ENCODE results near the gene PPM1H. TPM values are rescaled to one million over a fixed set of nuclear protein-coding genes. Genes with fewer than 3 reads are reported as not detected.

PPM1H gene
- total RNA-seq, 4 donors from 2014 or later = 0.09 to 7.6 (median 0.76) TPM; not detected in 1

GRCh38 chr12:62899568-62900390, 35.2 kb downstream of the PPM1H start:
- Histone ChIP-seq H3K36me3 (no peaks in the 10 kb centered on the region), H3K4me1 (no peaks in the 10 kb centered on the region), H3K27ac (no peak overlapping the region), H3K4me3 (no peak overlapping the region), H3K9me3 (no peaks in the 10 kb centered on the region), H3K27me3 (no peaks in the 10 kb centered on the region)
- no peak for DNase-seq
- intact Hi-C loops (cut with DNase I) = no loop called here
- TF ChIP-seq POLR2A (IDR thresholded peaks at IDR 0.05) (no peak), CTCF (IDR thresholded peaks at IDR 0.05) (no peak)
- 44 to 47% methylated on average over 6 to 7 of the region's 7 CpGs for WGBS, 2 donors

GRCh38 chr12:62898526-62898925, 36.4 kb downstream of the PPM1H start:
- Histone ChIP-seq H3K36me3 (no peaks in the 10 kb centered on the region), H3K9me3 (no peaks in the 10 kb centered on the region), H3K27me3 (no peaks in the 10 kb centered on the region), H3K4me1 (no peaks in the 10 kb centered on the region), H3K27ac (no peak overlapping the region), H3K4me3 (no peak overlapping the region)
- intact Hi-C loops (cut with DNase I) = no loop called here
- WGBS, 2 donors = 55 to 58% methylated on average over 2 of the region's 2 CpGs
- TF ChIP-seq CTCF (IDR thresholded peaks at IDR 0.05) (no peak), POLR2A (IDR thresholded peaks at IDR 0.05) (no peak)
- DNase-seq = no peak

GRCh38 chr12:62895351-62895877, 39.5 kb downstream of the PPM1H start:
- DNase-seq = no peak
- no peaks in the 10 kb centered on the region for H3K9me3 ChIP-seq
- intact Hi-C loops (cut with DNase I) = no loop called here

GRCh38 chr12:62893276-62893675, 41.7 kb downstream of the PPM1H start:
- H3K9me3 ChIP-seq = no peaks in the 10 kb centered on the region
- no peaks in the 10 kb centered on the region for H3K27me3 ChIP-seq
- no peaks in the 10 kb centered on the region for H3K4me1 ChIP-seq
- H3K27ac ChIP-seq = no peak overlapping the region
- H3K4me3 ChIP-seq = no peak overlapping the region
- WGBS, 2 donors = 100% methylated on average over 1 of the region's 1 CpG
- TF ChIP-seq CTCF (IDR thresholded peaks at IDR 0.05) (no peak), POLR2A (IDR thresholded peaks at IDR 0.05) (no peak)
- DNase-seq = no peak
- no peaks in the 10 kb centered on the region for H3K36me3 ChIP-seq
- intact Hi-C loops (cut with DNase I) = no loop called here

More at GRCh38 chr12:62895351-62895877, 39.5 kb downstream of the PPM1H start:
- TF ChIP-seq POLR2A (IDR thresholded peaks at IDR 0.05) (no peak), CTCF (IDR thresholded peaks at IDR 0.05) (no peak)
- no peak overlapping the region for H3K27ac ChIP-seq
- no peaks in the 10 kb centered on the region for H3K4me1 ChIP-seq
- 65 to 85% methylated on average over 1 to 2 of the region's 2 CpGs for WGBS, 2 donors
- H3K4me3 ChIP-seq = no peak overlapping the region
- no peaks in the 10 kb centered on the region for H3K36me3 ChIP-seq
- no peaks in the 10 kb centered on the region for H3K27me3 ChIP-seq

- H3K4me1 ChIP-seq = no peaks in the 10 kb centered on the region
- no peaks in the 10 kb centered on the region for H3K27me3 ChIP-seq
- DNase-seq = no peak
- H3K36me3 ChIP-seq = no peaks in the 10 kb centered on the region
- H3K27ac ChIP-seq = no peak overlapping the region
- WGBS, 2 donors = 44 to 62% methylated on average over 5 of the region's 5 CpGs
- no peak for TF ChIP-seq POLR2A (IDR thresholded peaks at IDR 0.05)
- TF ChIP-seq CTCF (IDR thresholded peaks at IDR 0.05) = no peak
- intact Hi-C loops (cut with DNase I) = no loop called here
- no peaks in the 10 kb centered on the region for H3K9me3 ChIP-seq
- no peak overlapping the region for H3K4me3 ChIP-seq
Observed at GRCh38 chr12:62891805-62892549, 43.0 kb downstream of the PPM1H start.
